NCI-H510A treated with DMSO at 0.1 percent for 48 hours (cell line): ENCODE results near the gene DISP2.

ENCODE experiments used
- DNase-seq: peaks from one replicate; lab custom pipeline; 2025; lab: John Stamatoyannopoulos, UW

DISP2 gene

GRCh38 chr15:40357723-40358470 is at the start of gene DISP2:
Gene DISP2 (plus strand): TSS chr15:40358219. CDS start chr15:40358322, 103 bp downstream.
- DNase-seq = peak; percentile 69

GRCh38 chr15:40309344-40309862 is 48.6 kb upstream of the DISP2 start:
- no peak for DNase-seq

- DNase-seq = peak; percentile 9
Measured at GRCh38 chr15:40310001-40310959, 47.7 kb upstream of the DISP2 start.

- no peak for DNase-seq
Measured at GRCh38 chr15:40310993-40311392, 47.0 kb upstream of the DISP2 start.

GRCh38 chr15:40312370-40313158 is 45.5 kb upstream of the DISP2 start:
- no peak for DNase-seq

- DNase-seq = peak; percentile 48
Measured at GRCh38 chr15:40313531-40314398, 44.3 kb upstream of the DISP2 start.

GRCh38 chr15:40314723-40315276 is 43.2 kb upstream of the DISP2 start:
- DNase-seq = no peak

- no peak for DNase-seq
Measured at GRCh38 chr15:40316931-40317330, 41.1 kb upstream of the DISP2 start.

GRCh38 chr15:40317580-40317979 is 40.4 kb upstream of the DISP2 start:
- no peak for DNase-seq

GRCh38 chr15:40320409-40320808 is 37.6 kb upstream of the DISP2 start:
- no peak for DNase-seq

GRCh38 chr15:40320931-40321371 is 37.1 kb upstream of the DISP2 start:
- peak; percentile 45 for DNase-seq

GRCh38 chr15:40322531-40323238 is 35.3 kb upstream of the DISP2 start:
- no peak for DNase-seq

- DNase-seq = peak; percentile 80
Measured at GRCh38 chr15:40323239-40323952, 34.6 kb upstream of the DISP2 start, which contains the start of gene INAFM2. Gene INAFM2 (plus strand): TSS chr15:40323692. CDS start chr15:40324056, 364 bp downstream.

GRCh38 chr15:40323953-40324937 is 33.8 kb upstream of the DISP2 start:
- DNase-seq = no peak

GRCh38 chr15:40325188-40325587 is 32.8 kb upstream of the DISP2 start:
- DNase-seq = no peak

GRCh38 chr15:40325700-40326099 is 32.3 kb upstream of the DISP2 start:
- DNase-seq = no peak

GRCh38 chr15:40327457-40327856 is 30.6 kb upstream of the DISP2 start:
- no peak for DNase-seq

GRCh38 chr15:40328176-40328575 is 29.8 kb upstream of the DISP2 start:
- no peak for DNase-seq
